Tibial nerve (tissue), 3 donors: ENCODE measurements around the gene GRB10.

ENCODE experiments used
- POLR2A ChIP-seq, 2 donors: fragments of 450-650 bp; IDR thresholded peaks; one replicate each; pipeline ENCODE4 v1.6.1; 2017; ENCODE audit warnings: antibody characterized with exemption in 2 of 2, mild to moderate bottlenecking in 2 of 2, moderate library complexity in 2 of 2
- TF ChIP-seq, protein P1 (sequence below), 5 experiments: fragments of 200-600 bp in 3 of 5; fragments of 450-650 bp in 2 of 5; sonication (generic) in 3 of 5; IDR thresholded peaks; one replicate each; pipeline ENCODE4 v1.5.1; 2016 to 2019; ENCODE audit warnings: antibody characterized with exemption in 5 of 5, mild to moderate bottlenecking in 3 of 5, moderate library complexity in 2 of 5

DNA sequence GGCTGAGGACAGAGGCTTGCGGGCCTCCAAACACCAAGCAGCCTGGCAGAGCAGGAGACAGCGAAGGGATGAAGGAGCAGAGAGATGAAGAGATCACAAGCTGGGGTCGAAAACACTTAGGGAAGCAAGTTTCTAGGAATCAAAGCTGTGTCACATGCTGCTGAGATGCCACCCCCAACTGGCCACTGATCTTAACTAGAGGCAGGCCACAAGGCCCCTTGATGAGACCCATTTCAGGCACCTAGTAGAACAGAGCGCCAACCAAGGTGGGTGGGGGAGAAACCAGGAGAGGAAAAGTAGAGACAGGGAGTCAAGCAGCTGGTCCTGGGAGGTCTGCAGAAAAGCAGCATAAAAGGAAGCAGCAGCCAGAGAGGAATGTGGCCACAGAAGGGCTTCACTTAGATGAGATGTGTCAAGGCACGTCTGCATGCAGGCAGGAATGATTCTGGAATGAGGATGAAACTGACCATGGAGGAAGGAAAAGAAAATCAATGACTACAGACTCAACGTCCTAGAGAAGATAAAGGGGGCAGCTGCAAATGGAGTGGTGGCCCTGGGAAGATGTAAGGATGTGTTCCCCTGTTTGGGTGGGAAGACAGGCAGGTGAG, 132.5 kb downstream of the GRB10 start:
- TF ChIP-seq, protein P1, sequence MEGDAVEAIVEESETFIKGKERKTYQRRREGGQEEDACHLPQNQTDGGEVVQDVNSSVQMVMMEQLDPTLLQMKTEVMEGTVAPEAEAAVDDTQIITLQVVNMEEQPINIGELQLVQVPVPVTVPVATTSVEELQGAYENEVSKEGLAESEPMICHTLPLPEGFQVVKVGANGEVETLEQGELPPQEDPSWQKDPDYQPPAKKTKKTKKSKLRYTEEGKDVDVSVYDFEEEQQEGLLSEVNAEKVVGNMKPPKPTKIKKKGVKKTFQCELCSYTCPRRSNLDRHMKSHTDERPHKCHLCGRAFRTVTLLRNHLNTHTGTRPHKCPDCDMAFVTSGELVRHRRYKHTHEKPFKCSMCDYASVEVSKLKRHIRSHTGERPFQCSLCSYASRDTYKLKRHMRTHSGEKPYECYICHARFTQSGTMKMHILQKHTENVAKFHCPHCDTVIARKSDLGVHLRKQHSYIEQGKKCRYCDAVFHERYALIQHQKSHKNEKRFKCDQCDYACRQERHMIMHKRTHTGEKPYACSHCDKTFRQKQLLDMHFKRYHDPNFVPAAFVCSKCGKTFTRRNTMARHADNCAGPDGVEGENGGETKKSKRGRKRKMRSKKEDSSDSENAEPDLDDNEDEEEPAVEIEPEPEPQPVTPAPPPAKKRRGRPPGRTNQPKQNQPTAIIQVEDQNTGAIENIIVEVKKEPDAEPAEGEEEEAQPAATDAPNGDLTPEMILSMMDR (IDR thresholded peaks at IDR 0.05), result no peak
- no peak for TF ChIP-seq POLR2A (IDR thresholded peaks at IDR 0.05)
